GM12878 (cell line): ENCODE measurements around the gene KAT2B.

ENCODE experiments used
- BHLHE40 ChIP-seq, 2 experiments: fragments of 450-650 bp in 1 of 2; IDR thresholded peaks; 2 replicates each; pipeline ENCODE4 v1.6.1; 2011 to 2017; ENCODE audit warnings: low read depth in 2 of 2, borderline replicate concordance in 1 of 2, improper control_type of control experiment in 1 of 2, low read length in 1 of 2, mild to moderate bottlenecking in 1 of 2
- CEBPB ChIP-seq, 2 experiments: fragments of 150-350 bp in 1 of 2; IDR thresholded peaks; 2 replicates each; pipeline ENCODE4 v1.6.1; 2012 to 2014; ENCODE audit warnings: low read depth in 2 of 2, low read length in 2 of 2, borderline replicate concordance in 1 of 2, inconsistent platforms in 1 of 2
- MYC ChIP-seq: IDR thresholded peaks from 2 replicates; pipeline ENCODE4 v1.6.1; 2011; ENCODE audit warnings: mild to moderate bottlenecking, low read length, moderate library complexity, inconsistent platforms; ENCODE audit not compliant: insufficient read depth, insufficient replicate concordance, insufficient read length, severe bottlenecking
- SMC3 ChIP-seq: IDR thresholded peaks from 2 replicates; pipeline ENCODE4 v1.6.1; 2011; ENCODE audit warnings: low read length, improper control_type of control experiment, borderline replicate concordance
- TF ChIP-seq, protein P1 (sequence below): IDR thresholded peaks from 2 replicates; pipeline ENCODE4 v1.6.1; 2011; ENCODE audit warnings: low read depth, low read length, improper control_type of control experiment, borderline replicate concordance
- TF ChIP-seq, protein P2 (sequence below): fragments of 450-650 bp; IDR thresholded peaks from 2 replicates; pipeline ENCODE4 v1.6.1; 2017; ENCODE audit warnings: low read depth, mild to moderate bottlenecking, moderate library complexity

DNA sequence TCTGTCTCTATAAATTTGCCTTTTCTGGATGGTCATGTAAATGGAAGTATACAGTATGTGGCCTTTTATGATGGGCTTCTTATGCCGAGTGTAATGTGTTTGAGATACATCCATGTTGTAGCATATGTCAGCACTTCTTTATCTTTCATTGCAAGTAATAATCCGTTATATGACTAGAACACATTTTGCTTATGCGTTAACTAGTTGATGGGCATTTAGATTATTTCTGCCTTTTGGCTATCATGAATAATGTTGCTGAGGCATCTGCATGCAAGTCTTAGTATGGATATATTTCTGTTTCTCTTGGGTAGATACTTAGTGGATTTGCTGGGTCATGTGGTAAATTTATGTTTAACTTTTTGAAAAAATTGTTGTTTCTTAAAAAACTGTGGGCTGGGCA is 19.7 kb downstream of the KAT2B start:
- no peak for TF ChIP-seq MYC
- no peak for TF ChIP-seq BHLHE40 (IDR thresholded peaks at IDR 0.05; ENCODE audit: borderline replicate concordance in 1 of 2, low read depth in 2 of 2, low read length in 1 of 2)
- no peak for TF ChIP-seq SMC3
- TF ChIP-seq, protein P1, sequence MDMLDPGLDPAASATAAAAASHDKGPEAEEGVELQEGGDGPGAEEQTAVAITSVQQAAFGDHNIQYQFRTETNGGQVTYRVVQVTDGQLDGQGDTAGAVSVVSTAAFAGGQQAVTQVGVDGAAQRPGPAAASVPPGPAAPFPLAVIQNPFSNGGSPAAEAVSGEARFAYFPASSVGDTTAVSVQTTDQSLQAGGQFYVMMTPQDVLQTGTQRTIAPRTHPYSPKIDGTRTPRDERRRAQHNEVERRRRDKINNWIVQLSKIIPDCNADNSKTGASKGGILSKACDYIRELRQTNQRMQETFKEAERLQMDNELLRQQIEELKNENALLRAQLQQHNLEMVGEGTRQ, result no peak
- TF ChIP-seq CEBPB (IDR thresholded peaks at IDR 0.05; ENCODE audit: borderline replicate concordance in 1 of 2, low read depth in 2 of 2, low read length in 2 of 2), result no peak
- TF ChIP-seq, protein P2, sequence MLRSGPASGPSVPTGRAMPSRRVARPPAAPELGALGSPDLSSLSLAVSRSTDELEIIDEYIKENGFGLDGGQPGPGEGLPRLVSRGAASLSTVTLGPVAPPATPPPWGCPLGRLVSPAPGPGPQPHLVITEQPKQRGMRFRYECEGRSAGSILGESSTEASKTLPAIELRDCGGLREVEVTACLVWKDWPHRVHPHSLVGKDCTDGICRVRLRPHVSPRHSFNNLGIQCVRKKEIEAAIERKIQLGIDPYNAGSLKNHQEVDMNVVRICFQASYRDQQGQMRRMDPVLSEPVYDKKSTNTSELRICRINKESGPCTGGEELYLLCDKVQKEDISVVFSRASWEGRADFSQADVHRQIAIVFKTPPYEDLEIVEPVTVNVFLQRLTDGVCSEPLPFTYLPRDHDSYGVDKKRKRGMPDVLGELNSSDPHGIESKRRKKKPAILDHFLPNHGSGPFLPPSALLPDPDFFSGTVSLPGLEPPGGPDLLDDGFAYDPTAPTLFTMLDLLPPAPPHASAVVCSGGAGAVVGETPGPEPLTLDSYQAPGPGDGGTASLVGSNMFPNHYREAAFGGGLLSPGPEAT, result no peak
